ENCODE results near the gene TRIM23.

TRIM23 gene

GRCh38 chr5:65566505-65566904, 57.6 kb downstream of the TRIM23 start:
- DNase-seq (ENCODE audit: low read depth in 4 of 4, low spot score in 1 of 4) = no peak

- DNase-seq (ENCODE audit: low read depth in 4 of 4, low spot score in 1 of 4) = no peak
Measured at GRCh38 chr5:65563777-65564176, 60.4 kb downstream of the TRIM23 start.

GRCh38 chr5:65562731-65563701, 61.1 kb downstream of the TRIM23 start, which contains the start of the genes CENPK and PPWD1:
Gene CENPK (minus strand): TSS chr5:65563168. CDS start chr5:65554907, 8,261 bp downstream.
Gene PPWD1 (plus strand): TSS chr5:65563296. CDS start chr5:65563311, 15 bp downstream.
- DNase-seq (ENCODE audit: low read depth in 4 of 4, low spot score in 1 of 4) = peak; percentile 77 to 93 (median 88)

DNA sequence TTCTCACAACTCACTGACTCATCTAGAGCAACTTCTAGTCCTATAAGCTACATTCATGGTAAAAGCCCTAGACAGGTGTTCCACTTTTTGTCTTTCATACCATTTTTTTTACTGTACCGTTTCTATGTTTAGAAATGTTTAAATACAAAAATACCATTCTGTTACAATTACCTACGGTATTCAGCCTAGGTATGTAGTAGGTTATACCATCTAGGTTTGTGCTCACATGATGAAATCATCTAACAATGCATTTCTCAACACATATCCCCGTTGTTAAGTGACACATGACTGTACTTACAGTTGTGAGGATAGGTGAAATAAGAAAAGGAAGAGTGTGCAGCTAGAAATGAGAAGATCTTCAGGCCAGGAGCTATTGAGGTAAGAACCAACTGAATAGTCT, 67.4 kb downstream of the TRIM23 start:
- DNase-seq (ENCODE audit: low read depth in 4 of 4, low spot score in 1 of 4) = no peak

GRCh38 chr5:65556181-65556580, 68.0 kb downstream of the TRIM23 start:
- DNase-seq (ENCODE audit: low read depth in 4 of 4, low spot score in 1 of 4) = no peak

DNA sequence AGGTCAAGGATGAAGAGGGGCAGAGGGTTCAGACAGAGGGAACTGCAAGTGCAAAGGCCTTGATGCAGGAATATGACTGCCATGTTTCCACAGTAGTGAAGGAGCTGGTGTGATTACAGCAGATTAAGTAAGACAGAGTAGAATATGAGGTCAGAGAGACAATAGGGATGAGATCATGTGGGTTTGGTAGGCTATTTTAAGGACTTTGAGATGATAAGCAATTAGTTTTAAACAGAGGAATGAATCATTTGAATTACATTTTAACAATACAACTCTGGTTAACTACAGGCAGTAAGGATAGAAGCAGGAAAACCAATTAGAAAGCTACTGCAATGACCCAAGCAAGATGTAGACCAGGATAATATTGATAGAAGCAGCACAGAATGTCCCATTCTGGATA, 68.8 kb downstream of the TRIM23 start:
- DNase-seq (ENCODE audit: low read depth in 4 of 4, low spot score in 1 of 4) = no peak

- no peak for DNase-seq (ENCODE audit: low read depth in 4 of 4, low spot score in 1 of 4)
Measured at GRCh38 chr5:65553941-65554340, 70.2 kb downstream of the TRIM23 start.

DNA sequence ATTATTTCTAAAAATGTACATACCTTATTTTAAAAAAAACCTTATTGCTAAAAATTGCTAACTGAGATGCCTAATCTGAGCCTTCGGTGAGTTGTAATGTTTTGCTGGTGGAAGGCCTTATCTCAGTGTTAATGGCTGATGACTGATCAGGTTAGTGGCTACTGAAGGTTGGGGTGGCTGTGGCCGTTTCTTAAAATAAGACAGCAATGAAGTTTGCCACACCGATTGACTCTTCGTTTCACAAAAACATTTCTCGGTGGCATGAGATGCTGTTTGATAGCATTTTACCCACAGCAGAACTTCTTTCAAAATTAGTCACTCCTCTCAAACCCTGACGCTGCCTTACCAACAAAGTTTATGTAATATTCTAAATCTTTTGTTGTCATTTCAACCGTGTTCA, 75.9 kb downstream of the TRIM23 start:
- no peak for DNase-seq (ENCODE audit: low read depth in 4 of 4, low spot score in 1 of 4)

DNA sequence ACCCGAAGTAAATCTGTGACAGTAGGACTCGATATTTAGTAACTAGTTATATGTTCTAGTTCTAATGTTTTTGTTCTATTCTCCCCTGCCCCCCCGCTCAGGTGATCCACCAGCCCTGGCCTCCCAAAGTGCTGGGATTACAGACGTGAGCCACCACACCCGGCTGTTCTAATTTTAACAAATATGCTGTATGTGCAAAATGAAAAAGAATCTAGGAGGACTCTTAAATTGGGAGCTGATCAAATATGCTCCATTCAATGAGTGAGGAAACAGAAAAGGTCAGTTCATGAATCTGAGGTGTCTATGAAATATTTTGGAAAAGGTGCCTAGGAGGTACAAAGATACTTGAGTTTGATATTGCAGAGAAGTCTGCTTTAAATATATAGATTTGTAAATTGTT, 78.0 kb downstream of the TRIM23 start:
- no peak for DNase-seq (ENCODE audit: low read depth in 4 of 4, low spot score in 1 of 4)

- DNase-seq (ENCODE audit: low read depth in 4 of 4, low spot score in 1 of 4) = no peak
Measured at GRCh38 chr5:65544473-65544872, 79.7 kb downstream of the TRIM23 start.

- DNase-seq (ENCODE audit: low read depth in 4 of 4, low spot score in 1 of 4) = no peak
Measured at GRCh38 chr5:65539827-65540226, 84.3 kb downstream of the TRIM23 start.
